Uterus (tissue), 2 donors: ENCODE measurements around the gene PDE4B.

Experiments
- CTCF ChIP-seq, 4 experiments: fragments of 200-600 bp in 2 of 4; fragments of 450-650 bp in 2 of 4; sonication (generic) in 2 of 4; IDR thresholded peaks; one replicate each; pipeline ENCODE4 v1.5.1; 2016 to 2019; ENCODE audit warnings: antibody characterized with exemption in 4 of 4, mild to moderate bottlenecking in 2 of 4, moderate library complexity in 1 of 4
- POLR2A ChIP-seq, 2 donors: fragments of 450-650 bp; IDR thresholded peaks; one replicate each; pipeline ENCODE4 v1.6.1; 2016; ENCODE audit warnings: antibody characterized with exemption in 2 of 2, mild to moderate bottlenecking in 1 of 2, moderate library complexity in 1 of 2

DNA sequence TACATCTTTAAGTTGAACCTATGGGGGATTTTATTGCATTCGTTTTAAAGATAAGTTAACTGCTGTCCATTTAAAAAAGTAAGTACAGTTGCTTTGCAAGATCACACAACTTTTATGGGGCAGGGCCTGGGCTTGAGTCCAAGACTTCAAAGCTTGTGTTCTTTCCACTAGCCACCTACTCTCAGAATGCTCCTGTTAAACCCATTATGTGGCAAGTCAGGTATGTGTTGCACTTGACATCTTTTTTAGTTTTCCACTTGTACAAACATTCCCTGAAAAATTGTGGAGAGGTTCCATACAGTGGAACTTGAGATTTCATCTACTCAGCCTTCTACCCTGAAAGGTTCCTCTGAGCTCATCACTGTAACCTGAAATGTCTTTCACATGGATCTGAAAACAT is 505.8 kb downstream of the PDE4B start:
- TF ChIP-seq CTCF (IDR thresholded peaks at IDR 0.05) (no peak), POLR2A (IDR thresholded peaks at IDR 0.05) (no peak)
